ENCODE data around the gene RALB.

RALB gene

DNA sequence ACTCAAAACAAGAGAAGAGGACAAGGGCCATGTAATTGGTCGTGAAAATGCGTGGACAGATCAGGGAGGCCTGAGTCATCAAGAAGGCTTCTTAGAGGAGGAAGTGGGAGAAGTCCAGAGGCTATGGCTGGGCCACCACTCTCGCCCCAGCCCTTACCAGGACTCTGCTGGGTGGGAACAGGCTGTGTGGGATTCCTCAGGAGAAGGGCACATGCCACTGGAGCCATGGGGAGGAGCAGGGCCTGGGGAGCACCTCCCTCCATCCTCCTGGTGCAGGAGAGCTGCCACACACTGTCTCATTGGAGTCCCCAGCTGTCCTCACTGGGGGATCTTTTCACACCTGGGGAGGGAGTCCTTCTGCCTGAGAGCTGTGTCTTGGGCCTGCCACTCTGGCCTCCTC, 9.4 kb upstream of the RALB start:
- DNase-seq = no peak
- no peaks in the 10 kb centered on the region for H3K9me3 ChIP-seq
- no peaks in the 10 kb centered on the region for H3K27me3 ChIP-seq
- H3K36me3 ChIP-seq = no peaks in the 10 kb centered on the region
- TF ChIP-seq, protein P1, sequence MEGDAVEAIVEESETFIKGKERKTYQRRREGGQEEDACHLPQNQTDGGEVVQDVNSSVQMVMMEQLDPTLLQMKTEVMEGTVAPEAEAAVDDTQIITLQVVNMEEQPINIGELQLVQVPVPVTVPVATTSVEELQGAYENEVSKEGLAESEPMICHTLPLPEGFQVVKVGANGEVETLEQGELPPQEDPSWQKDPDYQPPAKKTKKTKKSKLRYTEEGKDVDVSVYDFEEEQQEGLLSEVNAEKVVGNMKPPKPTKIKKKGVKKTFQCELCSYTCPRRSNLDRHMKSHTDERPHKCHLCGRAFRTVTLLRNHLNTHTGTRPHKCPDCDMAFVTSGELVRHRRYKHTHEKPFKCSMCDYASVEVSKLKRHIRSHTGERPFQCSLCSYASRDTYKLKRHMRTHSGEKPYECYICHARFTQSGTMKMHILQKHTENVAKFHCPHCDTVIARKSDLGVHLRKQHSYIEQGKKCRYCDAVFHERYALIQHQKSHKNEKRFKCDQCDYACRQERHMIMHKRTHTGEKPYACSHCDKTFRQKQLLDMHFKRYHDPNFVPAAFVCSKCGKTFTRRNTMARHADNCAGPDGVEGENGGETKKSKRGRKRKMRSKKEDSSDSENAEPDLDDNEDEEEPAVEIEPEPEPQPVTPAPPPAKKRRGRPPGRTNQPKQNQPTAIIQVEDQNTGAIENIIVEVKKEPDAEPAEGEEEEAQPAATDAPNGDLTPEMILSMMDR (IDR thresholded peaks at IDR 0.05; ENCODE audit: low read depth, low read length) = no peak
- H3K4me1 ChIP-seq = peaks cover 9% of the 10 kb centered on the region
- no peak overlapping the region for H3K4me3 ChIP-seq (ENCODE audit: low read depth, low read length)

DNA sequence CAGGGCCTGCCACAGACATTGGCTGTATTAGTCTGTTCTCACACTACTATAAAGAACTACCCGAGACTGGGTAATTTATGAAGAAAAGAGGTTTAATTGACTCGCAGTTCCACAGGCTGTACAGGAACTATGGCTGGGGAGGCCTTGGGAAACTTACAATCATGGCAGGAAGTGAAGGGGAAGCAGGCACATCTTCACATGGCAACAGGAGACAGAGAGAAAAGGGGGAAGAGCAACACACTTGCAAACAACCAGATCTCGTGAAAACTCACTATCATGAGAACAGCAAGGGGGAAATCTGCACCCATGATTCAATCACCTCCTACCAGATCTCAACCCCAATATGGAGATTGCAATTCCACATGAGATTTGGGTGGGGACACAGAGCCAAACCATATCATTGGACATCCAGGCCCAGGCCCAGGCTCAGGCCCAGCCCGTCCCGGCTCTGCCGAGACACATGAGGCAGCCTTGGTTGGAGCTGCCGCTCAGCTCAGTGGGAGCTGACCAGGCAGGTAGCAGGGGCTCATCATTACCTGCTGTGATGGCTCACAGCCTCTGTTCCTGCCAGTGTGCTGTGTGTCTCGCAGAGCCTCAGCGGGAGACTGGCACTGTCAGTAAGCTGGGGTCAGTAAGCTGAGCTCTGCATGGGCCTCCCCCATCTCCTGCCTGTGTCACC, 8.6 kb upstream of the RALB start:
- H3K4me3 ChIP-seq (ENCODE audit: low read depth, low read length) = no peak overlapping the region
- TF ChIP-seq, protein P1 (IDR thresholded peaks at IDR 0.05; ENCODE audit: low read depth, low read length) = no peak
- peaks cover 9% of the 10 kb centered on the region for H3K4me1 ChIP-seq
- H3K36me3 ChIP-seq = no peaks in the 10 kb centered on the region
- H3K9me3 ChIP-seq = no peaks in the 10 kb centered on the region
- no peaks in the 10 kb centered on the region for H3K27me3 ChIP-seq
- DNase-seq = no peak

DNA sequence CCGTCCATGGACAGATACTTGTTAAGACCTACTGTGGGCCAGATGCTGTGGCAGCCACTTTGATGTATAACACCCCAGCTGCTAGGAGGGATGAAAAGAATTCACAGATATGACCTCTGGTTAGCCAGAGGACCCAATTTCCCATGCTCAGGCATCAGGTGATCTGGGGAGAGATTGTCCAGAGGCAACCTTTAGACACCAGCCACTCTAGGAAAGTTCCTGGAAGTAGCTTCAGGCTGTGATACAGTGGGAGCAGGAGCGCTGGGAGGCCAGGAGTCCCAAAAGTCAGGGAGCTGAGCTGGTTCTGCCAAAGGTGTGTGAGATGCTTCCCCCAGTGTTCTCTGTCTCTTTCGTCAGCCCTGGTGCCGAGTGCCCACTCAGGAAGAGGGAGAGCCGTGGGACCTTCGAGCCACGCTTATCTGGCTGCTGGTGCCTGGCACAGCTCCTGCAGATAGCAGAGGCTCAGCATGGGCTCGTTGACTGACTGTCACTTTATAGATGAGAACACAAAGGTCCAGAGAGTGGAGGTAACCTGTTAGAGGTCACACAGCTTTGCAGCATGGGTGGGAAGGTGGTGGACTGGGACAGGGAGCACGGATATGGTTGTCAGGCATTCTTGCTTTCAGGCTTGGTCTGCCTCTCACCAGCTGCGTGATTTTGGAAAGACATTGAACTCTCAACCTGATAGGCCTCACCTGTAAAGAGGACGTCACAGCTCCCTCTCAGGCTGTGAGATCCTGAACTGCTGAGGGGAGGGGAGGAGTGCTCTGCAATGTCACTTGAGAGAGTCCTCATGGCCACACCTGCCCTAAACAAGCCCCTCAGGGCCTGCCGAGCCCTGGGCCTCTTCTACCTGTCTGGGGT, 7.8 kb upstream of the RALB start:
- H3K36me3 ChIP-seq = no peaks in the 10 kb centered on the region
- DNase-seq = no peak
- TF ChIP-seq, protein P1 (IDR thresholded peaks at IDR 0.05; ENCODE audit: low read depth, low read length) = no peak
- peaks cover 9% of the 10 kb centered on the region for H3K4me1 ChIP-seq
- H3K27me3 ChIP-seq = no peaks in the 10 kb centered on the region
- H3K9me3 ChIP-seq = no peaks in the 10 kb centered on the region
- no peak overlapping the region for H3K4me3 ChIP-seq (ENCODE audit: low read depth, low read length)

DNA sequence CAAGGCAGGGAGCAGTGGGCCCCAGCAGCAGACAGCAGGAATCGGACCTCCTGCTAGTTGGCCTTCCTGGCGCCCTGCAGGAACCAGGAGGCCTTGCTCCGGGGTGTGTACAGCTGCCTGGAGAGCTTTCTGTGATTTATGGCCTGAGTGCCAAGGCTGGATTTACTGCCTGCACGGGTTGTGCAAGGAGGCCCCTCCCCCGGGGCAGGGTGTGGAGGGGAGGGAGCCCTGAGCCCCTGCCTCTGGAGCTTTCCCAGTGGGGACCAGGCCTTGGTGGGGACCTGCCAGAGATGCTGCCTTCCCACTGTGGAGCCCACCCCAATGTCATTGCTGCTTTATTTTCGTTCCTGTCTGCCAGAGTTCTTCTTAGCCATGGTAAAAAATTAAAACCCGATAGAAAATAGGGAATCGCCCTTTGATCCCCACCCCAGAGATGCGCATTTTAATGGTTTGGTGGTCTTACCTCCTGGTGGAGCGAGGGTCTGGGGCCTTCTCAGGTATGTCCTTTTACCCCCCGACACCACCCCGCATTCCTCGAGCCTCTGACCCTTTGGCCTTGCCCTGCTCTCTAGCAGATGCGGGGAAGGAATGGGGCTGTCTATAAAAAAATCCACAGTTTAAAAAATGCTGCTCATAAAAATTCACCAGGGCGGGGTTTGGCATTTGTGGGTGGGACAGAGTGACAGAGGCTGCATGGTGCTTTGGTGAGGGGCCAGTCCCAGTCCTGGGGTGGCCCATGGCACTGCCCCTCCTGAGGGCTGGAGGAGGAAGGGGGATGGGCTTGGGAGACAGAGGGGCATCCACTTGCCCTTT, 6.9 kb upstream of the RALB start:
- TF ChIP-seq, protein P1 (IDR thresholded peaks at IDR 0.05; ENCODE audit: low read depth, low read length) = no peak
- Histone ChIP-seq H3K9me3 (no peaks in the 10 kb centered on the region), H3K27me3 (no peaks in the 10 kb centered on the region), H3K4me3 (ENCODE audit: low read depth, low read length) (no peak overlapping the region), H3K36me3 (no peaks in the 10 kb centered on the region), H3K4me1 (peaks cover 9% of the 10 kb centered on the region)
- DNase-seq = peak; percentile 28

DNA sequence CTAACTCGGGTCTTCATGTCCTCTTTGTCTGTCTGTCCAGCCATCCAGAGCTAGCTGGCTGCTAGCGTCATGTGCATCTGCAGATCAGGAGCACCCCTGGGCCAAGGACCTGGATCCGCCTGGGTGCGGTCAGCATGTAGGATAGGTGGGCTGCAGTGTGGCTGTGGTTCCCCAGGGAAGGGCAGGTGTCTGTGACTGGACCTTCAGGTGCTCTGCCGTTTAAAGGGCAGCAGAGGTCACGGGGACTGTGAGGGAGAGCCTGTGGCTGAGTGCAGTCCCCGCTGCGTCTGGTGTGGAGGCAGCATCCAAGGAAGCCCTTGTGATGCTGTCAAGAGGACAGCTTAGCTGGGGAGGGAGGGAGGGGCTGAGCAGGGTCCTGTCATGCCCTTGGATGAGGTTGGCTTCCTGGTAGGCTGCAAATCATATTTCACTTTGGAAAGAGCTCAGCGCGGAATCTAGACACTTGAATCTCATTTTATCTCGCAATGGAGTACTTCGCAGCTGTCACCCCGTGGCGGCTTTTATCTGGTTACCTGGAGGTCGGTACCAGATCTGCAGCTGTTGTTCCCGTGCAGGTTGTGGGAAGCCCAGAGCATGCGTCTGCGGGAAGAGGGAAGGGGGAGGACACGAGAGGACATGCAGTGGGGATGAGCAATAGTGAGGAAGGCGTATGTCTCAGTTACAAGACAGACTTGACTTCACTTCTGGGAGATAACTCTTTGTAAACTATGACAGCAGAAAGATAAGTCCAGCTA, 5.9 kb upstream of the RALB start:
- Histone ChIP-seq H3K27me3 (no peaks in the 10 kb centered on the region), H3K9me3 (no peaks in the 10 kb centered on the region), H3K36me3 (no peaks in the 10 kb centered on the region), H3K4me1 (peaks cover 9% of the 10 kb centered on the region), H3K4me3 (ENCODE audit: low read depth, low read length) (no peak overlapping the region)
- TF ChIP-seq, protein P1 (IDR thresholded peaks at IDR 0.05; ENCODE audit: low read depth, low read length) = no peak
- peak; percentile 22 for DNase-seq

Data from BE2C (cell line).